Measurements from ENCODE around the gene BCAS1.

The BCAS1 gene

DNA sequence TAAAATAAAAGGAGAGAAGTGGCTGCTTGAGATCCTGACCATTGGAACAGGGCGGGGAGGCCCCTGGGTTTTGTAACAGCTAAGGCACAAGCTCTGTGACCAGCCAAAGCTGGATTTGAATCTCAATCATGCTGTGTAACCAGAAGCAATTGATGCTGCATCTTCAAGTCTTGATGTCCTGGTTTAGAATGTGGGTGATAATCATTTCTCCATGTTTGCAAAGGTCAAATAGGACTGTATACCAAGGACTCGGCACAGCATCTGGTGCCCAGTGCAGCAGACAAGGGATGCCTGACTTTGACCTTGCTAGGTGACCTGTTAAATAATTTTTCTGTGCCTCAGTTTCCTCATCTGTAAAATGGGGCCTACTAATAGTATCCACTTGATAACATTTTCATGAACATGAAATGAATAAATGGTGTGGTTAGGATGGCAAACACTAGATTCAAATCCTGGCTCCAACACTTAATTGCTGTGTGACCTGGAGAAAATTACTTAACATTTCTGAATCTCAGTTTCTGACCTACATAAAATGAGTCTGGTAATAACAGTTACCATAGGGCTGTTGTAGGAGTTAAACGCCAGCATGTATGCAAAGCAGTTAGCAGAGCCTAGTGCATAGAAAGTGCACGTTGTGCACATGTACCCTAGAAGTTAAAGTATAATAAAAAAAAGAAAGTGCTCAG lies 46.3 kb upstream of the BCAS1 start:
- Histone ChIP-seq H3K36me3 (replicated peaks; ENCODE audit: insufficient read depth, low read length) (no peaks in the 10 kb centered on the region), H3K9ac (ENCODE audit: low read length) (no peak overlapping the region), H3K9me3 (replicated peaks; ENCODE audit: insufficient read depth, low read length) (no peaks in the 10 kb centered on the region), H3K4me1 (ENCODE audit: low read length) (no peaks in the 10 kb centered on the region), H3K27ac (ENCODE audit: low read length) (no peak overlapping the region), H3K9me2 (replicated peaks; ENCODE audit: insufficient read depth, low read length) (no peaks in the 10 kb centered on the region), H3K79me2 (ENCODE audit: low read length) (no peaks in the 10 kb centered on the region), H4K20me1 (ENCODE audit: insufficient read depth, low read length) (no peaks in the 10 kb centered on the region), H2AFZ (ENCODE audit: low read length) (no peak overlapping the region), H3K27me3 (replicated peaks; ENCODE audit: insufficient read depth, low read length) (no peaks in the 10 kb centered on the region), H3K4me2 (ENCODE audit: low read depth, low read length) (no peak overlapping the region), H3K4me3 (ENCODE audit: low read length) (no peak overlapping the region), H3F3A (ENCODE audit: insufficient read depth, low read length) (no peaks in the 10 kb centered on the region)
- no peak for DNase-seq
- TF ChIP-seq EZH2 (optimal IDR thresholded peaks at IDR 0.05; ENCODE audit: low read depth, low read length): no peak
- no peak for TF ChIP-seq EZH2phosphoT487 (IDR thresholded peaks at IDR 0.05; ENCODE audit: low read length)
- no peak for TF ChIP-seq CTCF (IDR thresholded peaks at IDR 0.05; ENCODE audit: low read length)

- TF ChIP-seq CTCF (IDR thresholded peaks at IDR 0.05; ENCODE audit: low read length) (no peak), EZH2phosphoT487 (IDR thresholded peaks at IDR 0.05; ENCODE audit: low read length) (no peak), EZH2 (optimal IDR thresholded peaks at IDR 0.05; ENCODE audit: low read depth, low read length) (no peak)
- no peak overlapping the region for H2AFZ ChIP-seq (ENCODE audit: low read length)
- no peaks in the 10 kb centered on the region for H3K4me1 ChIP-seq (ENCODE audit: low read length)
- DNase-seq: no peak
- no peaks in the 10 kb centered on the region for H3F3A ChIP-seq (ENCODE audit: insufficient read depth, low read length)
- no peaks in the 10 kb centered on the region; the same call in 1 of the 2 replicates for H3K9me2 ChIP-seq (replicated peaks; ENCODE audit: insufficient read depth, low read length)
- no peaks in the 10 kb centered on the region for H3K27me3 ChIP-seq (replicated peaks; ENCODE audit: insufficient read depth, low read length)
- no peak overlapping the region for H3K27ac ChIP-seq (ENCODE audit: low read length)
- H3K9me3 ChIP-seq (replicated peaks; ENCODE audit: insufficient read depth, low read length): no peaks in the 10 kb centered on the region
- no peak overlapping the region for H3K4me3 ChIP-seq (ENCODE audit: low read length)
- no peak overlapping the region for H3K4me2 ChIP-seq (ENCODE audit: low read depth, low read length)
- no peaks in the 10 kb centered on the region for H3K36me3 ChIP-seq (replicated peaks; ENCODE audit: insufficient read depth, low read length)
- no peaks in the 10 kb centered on the region for H4K20me1 ChIP-seq (ENCODE audit: insufficient read depth, low read length)
- no peaks in the 10 kb centered on the region for H3K79me2 ChIP-seq (ENCODE audit: low read length)
- H3K9ac ChIP-seq (ENCODE audit: low read length): no peak overlapping the region
Measured at GRCh38 chr20:54115172-54115854, 44.9 kb upstream of the BCAS1 start.

DNA sequence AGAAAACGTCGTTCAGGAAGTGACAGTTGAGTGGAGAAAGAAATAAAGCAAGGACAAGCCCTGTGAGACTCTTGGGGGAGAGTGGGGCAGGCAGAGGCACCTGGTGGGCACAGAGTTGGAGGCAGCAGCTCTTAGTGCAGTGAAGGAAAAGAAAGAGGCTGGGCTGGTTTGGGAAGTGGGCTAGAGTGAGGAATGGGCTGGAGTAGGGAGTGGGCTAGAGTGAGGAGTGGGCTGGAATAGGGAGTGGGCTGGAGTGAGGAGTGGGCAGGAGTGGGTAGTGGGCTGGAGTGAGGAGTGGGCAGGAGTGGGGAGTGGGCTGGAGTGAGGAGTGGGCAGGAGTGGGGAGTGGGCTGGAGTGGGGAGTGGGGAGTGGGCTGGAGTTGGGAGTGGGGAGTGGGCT lies 43.7 kb upstream of the BCAS1 start:
- DNase-seq: no peak
- Histone ChIP-seq H3K4me2 (ENCODE audit: low read depth, low read length) (no peak overlapping the region), H3K27ac (ENCODE audit: low read length) (no peak overlapping the region), H3K4me3 (ENCODE audit: low read length) (no peak overlapping the region), H3K36me3 (replicated peaks; ENCODE audit: insufficient read depth, low read length) (no peaks in the 10 kb centered on the region), H3F3A (ENCODE audit: insufficient read depth, low read length) (no peaks in the 10 kb centered on the region), H2AFZ (ENCODE audit: low read length) (no peak overlapping the region), H4K20me1 (ENCODE audit: insufficient read depth, low read length) (no peaks in the 10 kb centered on the region), H3K27me3 (replicated peaks; ENCODE audit: insufficient read depth, low read length) (no peaks in the 10 kb centered on the region), H3K9me2 (replicated peaks; ENCODE audit: insufficient read depth, low read length) (no peaks in the 10 kb centered on the region; the same call in 1 of the 2 replicates), H3K9ac (ENCODE audit: low read length) (no peak overlapping the region), H3K79me2 (ENCODE audit: low read length) (no peaks in the 10 kb centered on the region), H3K4me1 (ENCODE audit: low read length) (no peaks in the 10 kb centered on the region), H3K9me3 (replicated peaks; ENCODE audit: insufficient read depth, low read length) (no peaks in the 10 kb centered on the region)
- TF ChIP-seq EZH2phosphoT487 (IDR thresholded peaks at IDR 0.05; ENCODE audit: low read length): no peak
- no peak for TF ChIP-seq CTCF (IDR thresholded peaks at IDR 0.05; ENCODE audit: low read length)
- no peak for TF ChIP-seq EZH2 (optimal IDR thresholded peaks at IDR 0.05; ENCODE audit: low read depth, low read length)
